ENCODE measurements around the gene SLAMF7. TPM values are rescaled to one million over a fixed set of nuclear protein-coding genes. Genes with fewer than 3 reads are reported as not detected.
A peak's percentile ranks its signal among the peaks of the same experiment; 100 is the strongest.

SLAMF7 gene
- total RNA-seq, 2 experiments from 2014 or later, result 13.7 to 15.3 TPM

GRCh38 chr1:160748181-160748877 is 9.3 kb downstream of the SLAMF7 start:
- Mint-ChIP-seq H3K9me3 (no peaks in the 10 kb centered on the region), H3K27me3 (no peaks in the 10 kb centered on the region), H3K36me3 (ENCODE audit: low read depth) (peaks cover 5% of the 10 kb centered on the region), H3K4me3 (no peak overlapping the region), H3K27ac (no peak overlapping the region), H3K4me1 (peaks cover 53% of the 10 kb centered on the region)
- ChIA-PET POLR2A (no interaction called here), CTCF (interaction anchor here (0.6 to 2.2 kb wide), 6 partner anchors 10 to 88 kb away, joined by 3 to 7 read pairs (median 4); partner anchors contain the start of gene SLAMF7)
- no peak for DNase-seq

DNA sequence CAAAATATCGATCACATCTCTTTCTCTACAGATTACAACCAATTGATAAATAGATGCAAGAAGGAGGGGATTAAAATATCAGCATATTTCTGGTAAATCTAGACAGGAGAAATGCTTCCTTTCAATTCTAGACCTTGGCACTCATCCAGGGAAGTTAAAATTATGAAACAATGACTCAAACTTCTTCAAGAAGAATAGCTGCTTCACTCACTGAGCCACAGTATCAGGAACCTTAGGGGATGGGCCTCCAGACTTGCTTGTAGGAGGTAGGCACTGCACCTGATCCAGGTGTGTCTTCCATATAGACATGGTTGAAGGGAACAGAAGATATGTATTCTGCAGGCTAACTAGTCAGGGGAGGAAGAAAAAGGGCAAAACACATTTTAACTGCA is 9.8 kb downstream of the SLAMF7 start:
- ChIA-PET POLR2A (no interaction called here), CTCF (interaction anchor here (0.6 to 2.2 kb wide), 5 partner anchors 10 to 88 kb away, joined by 3 to 7 read pairs (median 5); partner anchors contain the start of gene SLAMF7)
- DNase-seq, result no peak
- no peaks in the 10 kb centered on the region for H3K27me3 Mint-ChIP-seq
- peaks cover 47% of the 10 kb centered on the region for H3K4me1 Mint-ChIP-seq
- peaks cover 5% of the 10 kb centered on the region for H3K36me3 Mint-ChIP-seq (ENCODE audit: low read depth)
- no peak overlapping the region for H3K27ac Mint-ChIP-seq
- H3K4me3 Mint-ChIP-seq, result no peak overlapping the region
- H3K9me3 Mint-ChIP-seq, result no peaks in the 10 kb centered on the region

DNA sequence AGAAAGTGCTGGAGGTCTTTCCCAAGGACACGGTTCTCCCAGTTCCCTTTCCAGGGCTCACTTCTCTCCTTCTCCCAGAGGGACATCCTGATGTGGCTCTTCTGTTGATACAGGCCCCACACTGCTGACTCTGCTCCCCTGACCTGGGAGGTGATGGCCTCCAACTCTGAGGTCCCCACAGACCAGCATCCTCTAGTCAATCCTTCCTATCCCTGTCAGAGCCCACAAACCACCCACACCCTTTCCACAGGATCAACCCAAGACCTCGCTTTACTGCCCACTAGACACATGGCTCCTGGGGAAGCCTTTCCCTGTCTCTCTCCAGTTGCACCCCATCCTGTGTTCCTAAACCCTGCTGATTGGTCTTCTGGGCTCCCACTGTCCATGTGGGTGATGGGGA is 11.6 kb downstream of the SLAMF7 start:
- ChIA-PET CTCF (interaction anchor here (1.4 kb wide), 1 partner anchor 17 kb away, joined by 5 read pairs; no protein-coding TSS in a partner anchor), POLR2A (interaction anchor here (1.1 kb wide), 1 partner anchor 17 kb away, joined by 3 read pairs; no protein-coding TSS in a partner anchor)
- Mint-ChIP-seq H3K4me1 (peaks cover 31% of the 10 kb centered on the region), H3K27me3 (no peaks in the 10 kb centered on the region), H3K4me3 (no peak overlapping the region), H3K27ac (no peak overlapping the region), H3K9me3 (no peaks in the 10 kb centered on the region), H3K36me3 (ENCODE audit: low read depth) (peaks cover 8% of the 10 kb centered on the region)
- no peak for DNase-seq

DNA sequence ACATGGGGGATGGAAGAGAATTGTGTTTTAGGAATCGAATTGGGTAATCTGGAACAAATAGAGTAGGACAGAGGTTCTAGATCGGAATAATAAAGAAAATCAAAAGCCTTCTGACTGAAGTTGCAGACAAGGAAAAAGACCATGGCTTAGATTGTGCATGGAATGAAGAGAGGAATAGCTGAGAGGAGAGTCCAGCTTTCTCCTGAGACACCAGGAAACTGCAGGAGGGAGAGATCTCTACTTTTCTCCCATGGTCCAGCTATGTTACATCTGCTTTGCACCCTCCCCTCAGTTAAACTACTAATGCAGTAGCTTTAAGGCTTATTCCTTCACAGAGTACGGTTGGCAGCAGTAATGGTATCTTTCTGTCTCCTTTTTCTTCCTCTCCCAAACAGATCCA is 13.4 kb downstream of the SLAMF7 start:
- no peak for DNase-seq
- Mint-ChIP-seq H3K4me3 (no peak overlapping the region), H3K4me1 (peaks cover 46% of the 10 kb centered on the region), H3K27ac (no peak overlapping the region), H3K36me3 (ENCODE audit: low read depth) (peaks cover 19% of the 10 kb centered on the region), H3K9me3 (peaks cover 6% of the 10 kb centered on the region), H3K27me3 (no peaks in the 10 kb centered on the region)
- ChIA-PET CTCF (interaction anchor here (1.1 kb wide), 1 partner anchor 25 kb away, joined by 4 read pairs; no protein-coding TSS in a partner anchor), POLR2A (no interaction called here)

GRCh38 chr1:160752924-160753323 is 13.9 kb downstream of the SLAMF7 start:
- no peak overlapping the region for H3K4me3 Mint-ChIP-seq
- CTCF ChIA-PET, result interaction anchor here (1.1 kb wide), 1 partner anchor 26 kb away, joined by 4 read pairs; no protein-coding TSS in a partner anchor
- peaks cover 48% of the 10 kb centered on the region for H3K4me1 Mint-ChIP-seq
- DNase-seq, result no peak
- peaks cover 19% of the 10 kb centered on the region for H3K36me3 Mint-ChIP-seq (ENCODE audit: low read depth)
- H3K9me3 Mint-ChIP-seq, result peaks cover 6% of the 10 kb centered on the region
- H3K27ac Mint-ChIP-seq, result no peak overlapping the region
- POLR2A ChIA-PET, result no interaction called here
- no peaks in the 10 kb centered on the region for H3K27me3 Mint-ChIP-seq

DNA sequence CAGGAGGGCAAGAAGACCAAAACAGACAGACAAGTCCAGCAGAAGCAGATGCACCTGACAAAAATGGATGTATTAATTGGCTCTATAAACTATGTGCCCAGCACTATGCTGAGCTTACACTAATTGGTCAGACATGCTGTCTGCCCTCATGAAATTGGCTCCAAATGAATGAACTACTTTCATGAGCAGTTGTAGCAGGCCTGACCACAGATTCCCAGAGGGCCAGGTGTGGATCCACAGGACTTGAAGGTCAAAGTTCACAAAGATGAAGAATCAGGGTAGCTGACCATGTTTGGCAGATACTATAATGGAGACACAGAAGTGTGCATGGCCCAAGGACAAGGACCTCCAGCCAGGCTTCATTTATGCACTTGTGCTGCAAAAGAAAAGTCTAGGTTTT is 14.5 kb downstream of the SLAMF7 start:
- Mint-ChIP-seq H3K4me3 (no peak overlapping the region), H3K27ac (no peak overlapping the region), H3K9me3 (peaks cover 6% of the 10 kb centered on the region), H3K27me3 (no peaks in the 10 kb centered on the region), H3K36me3 (ENCODE audit: low read depth) (peaks cover 19% of the 10 kb centered on the region), H3K4me1 (peaks cover 48% of the 10 kb centered on the region)
- no peak for DNase-seq
- CTCF ChIA-PET, result interaction anchor here (1.1 kb wide), 1 partner anchor 26 kb away, joined by 4 read pairs; no protein-coding TSS in a partner anchor
- POLR2A ChIA-PET, result no interaction called here

GRCh38 chr1:160755461-160755860 is 16.4 kb downstream of the SLAMF7 start:
- H3K4me1 Mint-ChIP-seq, result peaks cover 40% of the 10 kb centered on the region
- DNase-seq, result no peak

GRCh38 chr1:160755911-160756848 is 17.1 kb downstream of the SLAMF7 start:
- POLR2A ChIA-PET, result interaction anchor here (1.2 to 2.3 kb wide), 3 partner anchors 12 to 45 kb away, joined by 4 to 9 read pairs (median 7); partner anchors contain the start of gene CD48
- H3K27me3 Mint-ChIP-seq, result no peaks in the 10 kb centered on the region
- CTCF ChIA-PET, result interaction anchor here (0.7 to 2.5 kb wide), 8 partner anchors 9 to 73 kb away, joined by 3 to 16 read pairs (median 3); partner anchors contain the start of genes CD48 and LY9
- peak; percentile 52 for DNase-seq
- peaks cover 33% of the 10 kb centered on the region for H3K4me1 Mint-ChIP-seq
- peaks cover 19% of the 10 kb centered on the region for H3K36me3 Mint-ChIP-seq (ENCODE audit: low read depth)
- peak overlapping the region; percentile 79 for H3K27ac Mint-ChIP-seq
- H3K4me3 Mint-ChIP-seq, result no peak overlapping the region
- H3K9me3 Mint-ChIP-seq, result peaks cover 6% of the 10 kb centered on the region

More at GRCh38 chr1:160755461-160755860, 16.4 kb downstream of the SLAMF7 start:
- H3K27ac Mint-ChIP-seq, result peak overlapping the region; percentile 79
- H3K27me3 Mint-ChIP-seq, result no peaks in the 10 kb centered on the region
- H3K36me3 Mint-ChIP-seq (ENCODE audit: low read depth), result peaks cover 19% of the 10 kb centered on the region
- ChIA-PET POLR2A (interaction anchor here (1.2 to 2.3 kb wide), 3 partner anchors 11 to 44 kb away, joined by 4 to 9 read pairs (median 7); partner anchors contain the start of gene CD48), CTCF (interaction anchor here (0.9 to 2.5 kb wide), 5 partner anchors 10 to 72 kb away, joined by 3 to 16 read pairs (median 3); no protein-coding TSS in a partner anchor)
- H3K9me3 Mint-ChIP-seq, result peaks cover 6% of the 10 kb centered on the region
- no peak overlapping the region for H3K4me3 Mint-ChIP-seq

DNA sequence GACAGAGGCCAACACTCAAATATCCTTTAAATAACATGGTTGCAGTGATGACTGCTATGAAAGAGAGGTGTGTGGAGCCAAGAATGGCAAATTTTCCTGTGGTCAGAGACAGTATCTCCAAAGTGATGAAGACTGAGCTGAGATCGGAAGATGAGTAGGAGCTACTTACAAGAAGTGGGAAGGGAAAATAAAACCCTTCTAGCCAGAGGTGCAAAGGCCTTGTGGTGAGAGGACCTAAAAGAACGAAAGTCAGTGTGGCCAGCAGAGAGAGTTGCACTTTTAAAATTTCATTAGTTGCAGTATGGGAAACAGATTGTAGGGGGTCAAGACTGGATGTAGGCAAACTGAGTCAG is 17.8 kb downstream of the SLAMF7 start:
- Mint-ChIP-seq H3K9me3 (peaks cover 6% of the 10 kb centered on the region), H3K27me3 (no peaks in the 10 kb centered on the region), H3K4me3 (no peak overlapping the region), H3K27ac (peak overlapping the region; percentile 79), H3K4me1 (peaks cover 28% of the 10 kb centered on the region), H3K36me3 (ENCODE audit: low read depth) (peaks cover 19% of the 10 kb centered on the region)
- CTCF ChIA-PET, result interaction anchor here (0.8 to 2.5 kb wide), 3 partner anchors 11 to 45 kb away, joined by 3 to 16 read pairs (median 3); partner anchors contain the start of genes CD48 and LY9
- no peak for DNase-seq
- POLR2A ChIA-PET, result interaction anchor here (2.3 kb wide), 1 partner anchor 11 kb away, joined by 9 read pairs; no protein-coding TSS in a partner anchor

DNA sequence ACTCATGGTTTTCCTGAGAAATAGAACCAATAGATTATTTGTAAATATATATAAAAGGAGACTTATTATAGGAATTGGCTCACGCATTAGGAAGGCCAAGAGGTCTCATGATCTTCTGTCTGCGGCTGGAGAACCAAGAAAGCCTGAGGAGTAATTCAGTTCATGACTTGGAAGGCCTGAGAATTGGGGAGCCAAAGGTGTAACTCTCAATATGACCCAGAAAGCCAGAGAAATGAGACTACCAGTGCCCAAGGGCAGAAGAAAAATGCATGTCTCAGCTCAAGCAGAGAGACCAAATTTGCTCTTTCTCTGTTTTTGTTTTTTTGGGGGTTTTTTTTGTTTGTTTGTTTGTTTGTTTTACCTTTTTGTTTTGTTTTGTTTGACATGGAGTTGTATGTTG is 19.5 kb downstream of the SLAMF7 start:
- no peak overlapping the region for H3K4me3 Mint-ChIP-seq
- no peak for DNase-seq
- H3K36me3 Mint-ChIP-seq (ENCODE audit: low read depth), result peaks cover 14% of the 10 kb centered on the region
- H3K27me3 Mint-ChIP-seq, result no peaks in the 10 kb centered on the region
- H3K27ac Mint-ChIP-seq, result no peak overlapping the region
- POLR2A ChIA-PET, result no interaction called here
- peaks cover 6% of the 10 kb centered on the region for H3K9me3 Mint-ChIP-seq
- CTCF ChIA-PET, result interaction anchor here (1.4 kb wide), 1 partner anchor 10 kb away, joined by 8 read pairs; no protein-coding TSS in a partner anchor
- peaks cover 23% of the 10 kb centered on the region for H3K4me1 Mint-ChIP-seq

DNA sequence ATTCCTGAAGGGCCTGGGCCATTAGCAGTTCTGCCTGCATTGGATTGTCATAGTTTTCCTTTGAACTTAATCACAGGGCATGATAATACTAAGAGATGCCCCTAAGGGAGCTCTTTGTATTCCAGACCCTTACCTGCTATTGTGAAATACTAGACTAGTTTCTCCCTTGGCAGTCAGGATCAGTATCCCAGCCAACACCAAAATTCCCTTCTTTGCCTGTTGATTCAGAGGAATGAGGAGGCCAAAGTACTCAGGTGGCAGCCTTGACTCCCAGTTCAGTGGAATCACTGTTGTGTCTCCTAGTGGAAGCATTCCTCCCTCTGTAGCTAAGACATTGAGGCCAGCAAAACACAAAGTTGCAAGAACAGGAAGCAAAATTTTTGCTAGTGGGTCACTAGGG is 20.7 kb downstream of the SLAMF7 start:
- CTCF ChIA-PET, result interaction anchor here (0.6 to 1.6 kb wide), 3 partner anchors 9 to 35 kb away, joined by 3 to 8 read pairs (median 3); no protein-coding TSS in a partner anchor
- POLR2A ChIA-PET, result no interaction called here

DNA sequence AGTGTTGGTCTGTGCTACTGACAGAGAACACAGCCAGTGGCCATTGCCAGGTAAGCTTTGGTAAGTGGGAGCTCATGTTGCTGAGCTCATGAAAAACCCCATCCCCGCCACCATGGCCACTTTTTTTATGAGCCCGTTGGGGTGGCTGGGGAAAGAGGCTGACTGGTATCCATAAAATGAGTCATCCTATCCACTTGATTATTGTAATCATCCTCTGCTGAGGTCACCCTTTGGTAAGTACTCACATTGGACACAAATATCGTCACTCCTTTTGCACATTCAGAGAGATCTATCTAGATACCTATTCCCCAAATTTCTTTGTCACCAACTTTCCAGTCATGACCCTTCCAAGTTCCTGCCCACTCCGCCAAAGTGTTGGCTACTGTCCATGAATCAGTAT is 22.0 kb downstream of the SLAMF7 start:
- H3K4me1 Mint-ChIP-seq, result peaks cover 18% of the 10 kb centered on the region
- POLR2A ChIA-PET, result interaction anchor here (1.1 kb wide), 1 partner anchor 36 kb away, joined by 3 read pairs; no protein-coding TSS in a partner anchor
- no peaks in the 10 kb centered on the region for H3K27me3 Mint-ChIP-seq
- no peak for DNase-seq
- CTCF ChIA-PET, result interaction anchor here (1.6 to 1.7 kb wide), 2 partner anchors 16 to 36 kb away, joined by 3 to 4 read pairs; no protein-coding TSS in a partner anchor
- H3K27ac Mint-ChIP-seq, result no peak overlapping the region
- peaks cover 8% of the 10 kb centered on the region for H3K36me3 Mint-ChIP-seq (ENCODE audit: low read depth)
- peaks cover 6% of the 10 kb centered on the region for H3K9me3 Mint-ChIP-seq
- H3K4me3 Mint-ChIP-seq, result no peak overlapping the region

More for the DNA sequence above, 20.7 kb downstream of the SLAMF7 start:
- Mint-ChIP-seq H3K27me3 (no peaks in the 10 kb centered on the region), H3K4me3 (no peak overlapping the region), H3K9me3 (peaks cover 6% of the 10 kb centered on the region), H3K27ac (no peak overlapping the region), H3K4me1 (peaks cover 23% of the 10 kb centered on the region), H3K36me3 (ENCODE audit: low read depth) (peaks cover 10% of the 10 kb centered on the region)
- no peak for DNase-seq
